ENCODE measurements around the gene ITGA11. TPM values are rescaled to one million over a fixed set of nuclear protein-coding genes. Genes with fewer than 3 reads are reported as not detected.
A peak's percentile ranks its signal among the peaks of the same experiment; 100 is the strongest.

The ITGA11 gene
- total RNA-seq, 2 experiments from 2014 or later = under 0.01 TPM; not detected in 1

GRCh38 chr15:68367992-68368391, 64.0 kb downstream of the ITGA11 start:
- Histone ChIP-seq H3K79me2 (ENCODE audit: insufficient read depth, low read depth, low read length) (no peaks in the 10 kb centered on the region), H3K4me1 (ENCODE audit: insufficient read depth, low read length, poor library complexity, severe bottlenecking) (peaks cover 14% of the 10 kb centered on the region), H2AFZ (ENCODE audit: low read length) (no peak overlapping the region), H3K9me2 (ENCODE audit: insufficient read depth, low read length) (no peaks in the 10 kb centered on the region), H3K4me2 (ENCODE audit: low read length) (no peak overlapping the region), H3K36me3 (ENCODE audit: insufficient read depth, low read length) (no peaks in the 10 kb centered on the region), H3K9me3 (ENCODE audit: low read length) (no peaks in the 10 kb centered on the region), H3K4me3 (ENCODE audit: low read depth, low read length, poor library complexity, severe bottlenecking) (no peak overlapping the region), H4K20me1 (ENCODE audit: insufficient read depth, low read length) (no peaks in the 10 kb centered on the region), H3K27ac (ENCODE audit: low read depth, low read length, poor library complexity, severe bottlenecking) (no peak overlapping the region)
- no TSS peak for BruUV-seq (replicated peaks)
- POLR2A ChIA-PET = interaction anchor here (0.6 to 1.0 kb wide), 2 partner anchors 11 to 121 kb away, joined by 3 to 6 read pairs; no protein-coding TSS in a partner anchor
- CTCF ChIA-PET (ENCODE audit: unreplicated experiment) = interaction anchor here (0.6 kb wide), 1 partner anchor 1694 kb away, joined by 4 read pairs; no protein-coding TSS in a partner anchor
- TF ChIP-seq EZH2phosphoT487 (IDR thresholded peaks at IDR 0.05; ENCODE audit: borderline replicate concordance, low read depth, low read length) = no peak
- TF ChIP-seq, protein P1, sequence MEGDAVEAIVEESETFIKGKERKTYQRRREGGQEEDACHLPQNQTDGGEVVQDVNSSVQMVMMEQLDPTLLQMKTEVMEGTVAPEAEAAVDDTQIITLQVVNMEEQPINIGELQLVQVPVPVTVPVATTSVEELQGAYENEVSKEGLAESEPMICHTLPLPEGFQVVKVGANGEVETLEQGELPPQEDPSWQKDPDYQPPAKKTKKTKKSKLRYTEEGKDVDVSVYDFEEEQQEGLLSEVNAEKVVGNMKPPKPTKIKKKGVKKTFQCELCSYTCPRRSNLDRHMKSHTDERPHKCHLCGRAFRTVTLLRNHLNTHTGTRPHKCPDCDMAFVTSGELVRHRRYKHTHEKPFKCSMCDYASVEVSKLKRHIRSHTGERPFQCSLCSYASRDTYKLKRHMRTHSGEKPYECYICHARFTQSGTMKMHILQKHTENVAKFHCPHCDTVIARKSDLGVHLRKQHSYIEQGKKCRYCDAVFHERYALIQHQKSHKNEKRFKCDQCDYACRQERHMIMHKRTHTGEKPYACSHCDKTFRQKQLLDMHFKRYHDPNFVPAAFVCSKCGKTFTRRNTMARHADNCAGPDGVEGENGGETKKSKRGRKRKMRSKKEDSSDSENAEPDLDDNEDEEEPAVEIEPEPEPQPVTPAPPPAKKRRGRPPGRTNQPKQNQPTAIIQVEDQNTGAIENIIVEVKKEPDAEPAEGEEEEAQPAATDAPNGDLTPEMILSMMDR (conservative IDR thresholded peaks at IDR 0.05; ENCODE audit: low read length) = no peak
- intact Hi-C loops (cut with micrococcal nuclease; ENCODE audit: unreplicated experiment) = no loop called here
- DNase-seq (ENCODE audit: low spot score) = no peak

GRCh38 chr15:68367226-68367625, 64.7 kb downstream of the ITGA11 start:
- CTCF ChIA-PET (ENCODE audit: unreplicated experiment) = no interaction called here
- intact Hi-C loops (cut with micrococcal nuclease; ENCODE audit: unreplicated experiment) = no loop called here

DNA sequence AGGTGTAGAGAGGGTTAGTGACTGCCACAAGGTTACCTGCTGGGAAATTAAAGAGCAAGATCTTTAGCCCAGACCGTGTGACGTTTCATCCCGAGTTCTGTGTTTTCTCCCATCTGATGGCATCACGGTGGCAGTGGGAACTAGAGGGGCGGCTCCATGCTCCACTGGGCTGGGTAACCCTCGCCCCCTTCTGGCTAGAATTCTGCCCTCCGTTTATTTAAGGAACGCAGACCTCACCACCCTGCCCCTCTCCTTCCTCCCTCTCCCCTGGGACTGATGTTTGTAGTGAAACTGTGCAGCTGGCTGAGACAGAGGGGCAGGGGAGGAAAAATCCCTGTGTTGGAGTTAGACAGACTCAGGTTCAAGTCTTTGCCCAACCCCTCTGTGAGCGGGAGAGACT, 65.6 kb downstream of the ITGA11 start:
- CTCF ChIA-PET (ENCODE audit: unreplicated experiment) = no interaction called here
- Histone ChIP-seq H4K20me1 (ENCODE audit: insufficient read depth, low read length) (no peaks in the 10 kb centered on the region), H3K9me3 (ENCODE audit: low read length) (no peaks in the 10 kb centered on the region), H2AFZ (ENCODE audit: low read length) (no peak overlapping the region), H3K36me3 (ENCODE audit: insufficient read depth, low read length) (no peaks in the 10 kb centered on the region), H3K4me2 (ENCODE audit: low read length) (no peak overlapping the region), H3K4me3 (ENCODE audit: low read depth, low read length, poor library complexity, severe bottlenecking) (no peak overlapping the region), H3K79me2 (ENCODE audit: insufficient read depth, low read depth, low read length) (no peaks in the 10 kb centered on the region), H3K27ac (ENCODE audit: low read depth, low read length, poor library complexity, severe bottlenecking) (no peak overlapping the region), H3K4me1 (ENCODE audit: insufficient read depth, low read length, poor library complexity, severe bottlenecking) (peaks cover 14% of the 10 kb centered on the region), H3K9me2 (ENCODE audit: insufficient read depth, low read length) (no peaks in the 10 kb centered on the region)
- TF ChIP-seq, protein P1 (conservative IDR thresholded peaks at IDR 0.05; ENCODE audit: low read length) = peak; percentile 29
- no peak for TF ChIP-seq EZH2phosphoT487 (IDR thresholded peaks at IDR 0.05; ENCODE audit: borderline replicate concordance, low read depth, low read length)
- no TSS peak for BruUV-seq (replicated peaks)
- POLR2A ChIA-PET = no interaction called here
- intact Hi-C loops (cut with micrococcal nuclease; ENCODE audit: unreplicated experiment) = no loop called here
- peak; percentile 28 for DNase-seq (ENCODE audit: low spot score)

More at GRCh38 chr15:68367226-68367625, 64.7 kb downstream of the ITGA11 start:
- Histone ChIP-seq H2AFZ (ENCODE audit: low read length) (no peak overlapping the region), H3K4me1 (ENCODE audit: insufficient read depth, low read length, poor library complexity, severe bottlenecking) (peaks cover 14% of the 10 kb centered on the region), H3K9me2 (ENCODE audit: insufficient read depth, low read length) (no peaks in the 10 kb centered on the region), H3K36me3 (ENCODE audit: insufficient read depth, low read length) (no peaks in the 10 kb centered on the region), H3K4me3 (ENCODE audit: low read depth, low read length, poor library complexity, severe bottlenecking) (no peak overlapping the region), H3K4me2 (ENCODE audit: low read length) (no peak overlapping the region), H3K79me2 (ENCODE audit: insufficient read depth, low read depth, low read length) (no peaks in the 10 kb centered on the region), H3K9me3 (ENCODE audit: low read length) (no peaks in the 10 kb centered on the region), H4K20me1 (ENCODE audit: insufficient read depth, low read length) (no peaks in the 10 kb centered on the region), H3K27ac (ENCODE audit: low read depth, low read length, poor library complexity, severe bottlenecking) (no peak overlapping the region)
- BruUV-seq (replicated peaks) = no TSS peak
- TF ChIP-seq, protein P1 (conservative IDR thresholded peaks at IDR 0.05; ENCODE audit: low read length) = no peak
- TF ChIP-seq EZH2phosphoT487 (IDR thresholded peaks at IDR 0.05; ENCODE audit: borderline replicate concordance, low read depth, low read length) = no peak
- DNase-seq (ENCODE audit: low spot score) = no peak
- POLR2A ChIA-PET = no interaction called here
